ENCODE results near the gene IFITM1. TPM values are rescaled to one million over a fixed set of nuclear protein-coding genes. Genes with fewer than 3 reads are reported as not detected.

IFITM1 gene
- total and polyA plus RNA-seq, 2 of the 13 experiments (the other 11 are each of a cell fraction or from before 2014, with no cell fraction given): 0.38 to 11.1 TPM

- TF ChIP-seq ZNF83 (CRISPR knock-in tag; IDR thresholded peaks at IDR 0.05; ENCODE audit: borderline replicate concordance): no peak
- TF ChIP-seq ZNF431 (CRISPR knock-in tag; IDR thresholded peaks at IDR 0.05; ENCODE audit: borderline replicate concordance, low read depth): no peak
- TF ChIP-seq MTF1 (CRISPR knock-in tag; IDR thresholded peaks at IDR 0.05): no peak
- TF ChIP-seq MIXL1 (CRISPR knock-in tag; IDR thresholded peaks at IDR 0.05): 0 out of 2 replicates have a peak, but pooled peaks have one; percentile 19
- TF ChIP-seq ZNF572 (CRISPR knock-in tag; IDR thresholded peaks at IDR 0.05): no peak
- no peak for TF ChIP-seq ZNF296 (CRISPR knock-in tag; conservative IDR thresholded peaks at IDR 0.05)
- TF ChIP-seq TEAD3 (CRISPR knock-in tag; optimal IDR thresholded peaks at IDR 0.05; ENCODE audit: borderline replicate concordance): peak; percentile 56
- no peak for TF ChIP-seq ZBTB46 (CRISPR knock-in tag; IDR thresholded peaks at IDR 0.05; ENCODE audit: borderline replicate concordance)
- 0 out of 2 replicates have a peak, but pooled peaks have one; percentile 22 for TF ChIP-seq DR1 (CRISPR knock-in tag; IDR thresholded peaks at IDR 0.05)
- peak; percentile 99 for TF ChIP-seq PATZ1 (CRISPR knock-in tag; IDR thresholded peaks at IDR 0.05)
- TF ChIP-seq ZNF639 (CRISPR knock-in tag; conservative IDR thresholded peaks at IDR 0.05): peak; percentile 77
- no peak for TF ChIP-seq ZNF44 (CRISPR knock-in tag; IDR thresholded peaks at IDR 0.05)
- TF ChIP-seq WIZ (CRISPR knock-in tag; IDR thresholded peaks at IDR 0.05): peak; percentile 29; the same call in 1 of the 2 replicates
- TF ChIP-seq DPF2 (CRISPR knock-in tag; IDR thresholded peaks at IDR 0.05; ENCODE audit: borderline replicate concordance, low read depth): no peak; the same call in 1 of the 2 replicates
- TF ChIP-seq SP4 (CRISPR knock-in tag; IDR thresholded peaks at IDR 0.05): peak; percentile 56; the same call in 1 of the 2 replicates
- TF ChIP-seq SRSF4 (IDR thresholded peaks at IDR 0.05; ENCODE audit: low read depth, low read length, poor library complexity, severe bottlenecking): peak; percentile 62
- peak; percentile 78; the same call in 1 of the 2 replicates for TF ChIP-seq HNRNPL (IDR thresholded peaks at IDR 0.05; ENCODE audit: low read depth, low read length)
- peak; percentile 77 for TF ChIP-seq IKZF5 (CRISPR knock-in tag; IDR thresholded peaks at IDR 0.05)
- TF ChIP-seq FOXA3 (CRISPR knock-in tag; IDR thresholded peaks at IDR 0.05): peak; percentile 17; the same call in 1 of the 2 replicates
- peak; percentile 20; the same call in 1 of the 2 replicates for TF ChIP-seq REPIN1 (CRISPR knock-in tag; IDR thresholded peaks at IDR 0.05; ENCODE audit: borderline replicate concordance, low read depth)
- no peak for TF ChIP-seq ZFP41 (CRISPR knock-in tag; IDR thresholded peaks at IDR 0.05; ENCODE audit: borderline replicate concordance)
- TF ChIP-seq TRIM24 (CRISPR knock-in tag; IDR thresholded peaks at IDR 0.05): no peak
Measured at GRCh38 chr11:355581-356458, 42.0 kb downstream of the IFITM1 start (continued).
